Activated B cell treated with CpG ODN at 0.5 μM for 24 hours (primary cell): ENCODE data around the gene ARHGAP4. TPM values are rescaled to one million over a fixed set of nuclear protein-coding genes. Genes with fewer than 3 reads are reported as not detected.

Source experiments
- ATAC-seq: fragments of 200-7000 bp; cut with Tn5 transposase; one replicate; pipeline ENCODE4 v1.10.0; 2021; ENCODE audit warnings: low read depth, mild to moderate bottlenecking, moderate library complexity
- CTCF ChIA-PET: fragments of 350-600 bp; sonication (Branson Sonifier 250); formaldehyde crosslinking; loops from one replicate; lab custom pipeline; 2021; ENCODE audit warnings: antibody characterized with exemption; lab: Charles Lee
- POLR2A ChIA-PET: fragments of 350-600 bp; sonication (Branson Sonifier 250); formaldehyde crosslinking; loops from one replicate; lab custom pipeline; 2021; ENCODE audit warnings: antibody characterized with exemption; lab: Charles Lee
- DNase-seq: peaks from one replicate; pipeline ENCODE4 v3.0.0; 2022
- H3K27ac Mint-ChIP-seq: one replicate; pipeline ENCODE4 v1.8.0; 2020; ENCODE audit warnings: mixed read lengths
- H3K27me3 Mint-ChIP-seq: one replicate; pipeline ENCODE4 v1.8.0; 2021; ENCODE audit warnings: mixed read lengths
- H3K36me3 Mint-ChIP-seq: one replicate; pipeline ENCODE4 v1.8.0; 2021; ENCODE audit warnings: low read depth, mixed read lengths
- H3K4me1 Mint-ChIP-seq: one replicate; pipeline ENCODE4 v1.8.0; 2021; ENCODE audit warnings: mixed read lengths
- H3K4me3 Mint-ChIP-seq: one replicate; pipeline ENCODE4 v1.8.0; 2020; ENCODE audit warnings: mild to moderate bottlenecking, mixed read lengths
- H3K9me3 Mint-ChIP-seq: one replicate; pipeline ENCODE4 v1.8.0; 2020; ENCODE audit warnings: mixed read lengths
- CTCF ChIP-seq: fragments of 200-600 bp; IDR thresholded peaks from one replicate; pipeline ENCODE4 v1.8.0; 2022; ENCODE audit warnings: antibody characterized with exemption, mild to moderate bottlenecking
- intact Hi-C: fragments of 100-400 bp; cut with micrococcal nuclease; formaldehyde crosslinking; loops from one replicate; pipeline ENCODE4 v1.15.1; 2024
- total RNA-seq: library from RNA; stranded (reverse); gene quantifications from 2 replicates; pipeline ENCODE4 v1.2.3, GENCODE V29; 2022

The ARHGAP4 gene
- total RNA-seq, 1 donor from 2014 or later = 158 TPM

GRCh38 chrX:153909024-153909979 lies 16.8 kb downstream of the ARHGAP4 start:
- H3K36me3 Mint-ChIP-seq = peaks cover 22% of the 10 kb centered on the region
- POLR2A ChIA-PET = interaction anchor here (1.0 to 1.2 kb wide), 2 partner anchors 14 to 16 kb away, joined by 3 read pairs; no protein-coding TSS in a partner anchor
- H3K4me3 Mint-ChIP-seq = no peak overlapping the region
- H3K9me3 Mint-ChIP-seq = no peaks in the 10 kb centered on the region
- CTCF ChIA-PET = no interaction called here
- ATAC-seq (peak; percentile 56), DNase-seq (no peak)
- H3K4me1 Mint-ChIP-seq = peaks cover 5% of the 10 kb centered on the region
- no peak for TF ChIP-seq CTCF
- no peak overlapping the region for H3K27ac Mint-ChIP-seq
- intact Hi-C loops = no loop called here
- H3K27me3 Mint-ChIP-seq = no peaks in the 10 kb centered on the region

- Mint-ChIP-seq H3K27ac (no peak overlapping the region), H3K4me1 (peaks cover 15% of the 10 kb centered on the region), H3K36me3 (peaks cover 18% of the 10 kb centered on the region), H3K27me3 (no peaks in the 10 kb centered on the region), H3K9me3 (no peaks in the 10 kb centered on the region), H3K4me3 (no peak overlapping the region)
- ChIA-PET POLR2A (interaction anchor here (1.0 to 1.2 kb wide), 3 partner anchors 15 to 149 kb away, joined by 3 read pairs; no protein-coding TSS in a partner anchor), CTCF (no interaction called here)
- no peak for ATAC-seq
- intact Hi-C loops = no loop called here
- DNase-seq = no peak
- no peak for TF ChIP-seq CTCF
These were observed 17.7 kb downstream of the ARHGAP4 start for GRCh38 chrX:153908219-153908860.

GRCh38 chrX:153907456-153907855 lies 18.6 kb downstream of the ARHGAP4 start:
- intact Hi-C loops = no loop called here
- Mint-ChIP-seq H3K9me3 (no peaks in the 10 kb centered on the region), H3K36me3 (peaks cover 18% of the 10 kb centered on the region), H3K27me3 (no peaks in the 10 kb centered on the region), H3K4me3 (no peak overlapping the region), H3K4me1 (peaks cover 24% of the 10 kb centered on the region), H3K27ac (no peak overlapping the region)
- DNase-seq = no peak
- CTCF ChIA-PET = no interaction called here
- no peak for TF ChIP-seq CTCF
- ATAC-seq = no peak
- POLR2A ChIA-PET = interaction anchor here (1.1 to 5.2 kb wide), 4 partner anchors 18 to 148 kb away, joined by 3 to 25 read pairs (median 4); partner anchors contain the start of genes ARHGAP4, IDH3G and SSR4

- DNase-seq (no peak), ATAC-seq (no peak)
- CTCF ChIA-PET = interaction anchor here (1.0 kb wide), 1 partner anchor 17 kb away, joined by 6 read pairs; no protein-coding TSS in a partner anchor
- Mint-ChIP-seq H3K4me1 (peaks cover 35% of the 10 kb centered on the region), H3K9me3 (no peaks in the 10 kb centered on the region), H3K27me3 (no peaks in the 10 kb centered on the region), H3K27ac (peak overlapping the region; percentile 30), H3K4me3 (no peak overlapping the region), H3K36me3 (peaks cover 11% of the 10 kb centered on the region)
- intact Hi-C loops = no loop called here
- no peak for TF ChIP-seq CTCF
- POLR2A ChIA-PET = interaction anchor here (0.7 to 5.2 kb wide), 4 partner anchors 17 to 112 kb away, joined by 3 to 25 read pairs (median 4); partner anchors contain the start of genes ARHGAP4, IDH3G and SSR4
These were observed 19.7 kb downstream of the ARHGAP4 start for GRCh38 chrX:153906126-153906917.
